Peyer's patch (tissue), 4 donors: ENCODE data around the gene AIG1. TPM values are rescaled to one million over a fixed set of nuclear protein-coding genes. Genes with fewer than 3 reads are reported as not detected.
"Not testable (repeated sequence)": the region's sequence is repeated elsewhere in the genome, so short reads cannot be mapped to it uniquely, and the experiment has no call there.

ENCODE experiments used
- DNase-seq, 3 donors: peaks; one replicate each; pipeline ENCODE4 v3.0.0-alpha.2; 2017 to 2019
- H3K27ac ChIP-seq, 4 donors: fragments of 200-600 bp; sonication (generic); one replicate each; pipeline ENCODE4 v1.5.1; 2016 to 2019
- H3K27me3 ChIP-seq, 2 donors: fragments of 200-600 bp; sonication (generic); one replicate each; pipeline ENCODE4 v1.5.1; 2019
- H3K36me3 ChIP-seq, 3 donors: fragments of 200-600 bp; sonication (generic); one replicate each; pipeline ENCODE4 v1.5.1; 2016 to 2019
- H3K4me1 ChIP-seq, 4 donors: fragments of 200-600 bp; sonication (generic); one replicate each; pipeline ENCODE4 v1.5.1; 2016 to 2019
- H3K4me3 ChIP-seq, 4 donors: fragments of 200-600 bp; sonication (generic); 1 replicate in 3 of 4; 2 replicates in 1 of 4; pipeline ENCODE4 v1.5.1; 2016 to 2019; ENCODE audit warnings: mild to moderate bottlenecking in 1 of 4
- H3K9me3 ChIP-seq, 4 donors: fragments of 200-600 bp; sonication (generic); one replicate each; pipeline ENCODE4 v1.5.1; 2016 to 2019; ENCODE audit warnings: mild to moderate bottlenecking in 1 of 4
- POLR2A ChIP-seq, 2 donors: fragments of 450-650 bp; IDR thresholded peaks; one replicate each; pipeline ENCODE4 v1.5.1; 2017; ENCODE audit warnings: antibody characterized with exemption in 2 of 2, mild to moderate bottlenecking in 2 of 2, moderate library complexity in 2 of 2
- total RNA-seq, 4 donors: library from RNA; depleted of rRNA; stranded (reverse); fragments of >200 nt; gene quantifications; one replicate each; pipeline ENCODE4 v1.1.0, GENCODE V29; 2016
- TF ChIP-seq, protein P1 (sequence below), 6 experiments: fragments of 450-650 bp in 4 of 6; fragments of 200-600 bp in 2 of 6; sonication (generic) in 1 of 6; IDR thresholded peaks; one replicate each; pipeline ENCODE4 v1.5.1; 2017 to 2019; ENCODE audit warnings: antibody characterized with exemption in 6 of 6, mild to moderate bottlenecking in 3 of 6, moderate library complexity in 1 of 6

AIG1 gene
- total RNA-seq, 4 donors from 2014 or later: 9.1 to 133 (median 84.9) TPM

DNA sequence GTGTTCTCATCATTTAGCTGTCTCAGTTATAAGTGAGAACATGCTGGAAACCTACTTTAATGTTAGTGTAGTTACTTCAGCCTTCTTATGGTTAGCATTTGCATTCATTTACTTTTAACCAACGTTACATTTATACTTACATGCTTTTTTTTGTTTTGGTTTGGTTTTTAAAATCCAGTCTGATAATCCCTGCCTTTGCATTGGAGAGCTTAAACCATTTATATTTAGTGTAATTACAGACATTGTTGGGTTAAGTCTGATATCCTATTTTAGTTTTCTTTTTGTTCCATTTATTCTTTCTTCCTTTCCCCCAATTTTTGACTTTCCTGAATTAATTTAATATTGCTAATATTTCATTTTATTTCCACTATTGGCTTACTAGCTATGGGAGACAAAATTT, 70.2 kb downstream of the AIG1 start:
- Histone ChIP-seq H3K27me3 (no peaks in the 10 kb centered on the region), H3K4me3 (no peak overlapping the region), H3K36me3 (peaks cover 0 to 4% (median 0%) of the 10 kb centered on the region in 3 donors), H3K4me1 (no peaks in the 10 kb centered on the region), H3K27ac (no peak overlapping the region), H3K9me3 (peaks cover 0 to 8% (median 0%) of the 10 kb centered on the region in 4 donors)
- no peak for DNase-seq
- TF ChIP-seq POLR2A (IDR thresholded peaks at IDR 0.05): no peak
- TF ChIP-seq, protein P1, sequence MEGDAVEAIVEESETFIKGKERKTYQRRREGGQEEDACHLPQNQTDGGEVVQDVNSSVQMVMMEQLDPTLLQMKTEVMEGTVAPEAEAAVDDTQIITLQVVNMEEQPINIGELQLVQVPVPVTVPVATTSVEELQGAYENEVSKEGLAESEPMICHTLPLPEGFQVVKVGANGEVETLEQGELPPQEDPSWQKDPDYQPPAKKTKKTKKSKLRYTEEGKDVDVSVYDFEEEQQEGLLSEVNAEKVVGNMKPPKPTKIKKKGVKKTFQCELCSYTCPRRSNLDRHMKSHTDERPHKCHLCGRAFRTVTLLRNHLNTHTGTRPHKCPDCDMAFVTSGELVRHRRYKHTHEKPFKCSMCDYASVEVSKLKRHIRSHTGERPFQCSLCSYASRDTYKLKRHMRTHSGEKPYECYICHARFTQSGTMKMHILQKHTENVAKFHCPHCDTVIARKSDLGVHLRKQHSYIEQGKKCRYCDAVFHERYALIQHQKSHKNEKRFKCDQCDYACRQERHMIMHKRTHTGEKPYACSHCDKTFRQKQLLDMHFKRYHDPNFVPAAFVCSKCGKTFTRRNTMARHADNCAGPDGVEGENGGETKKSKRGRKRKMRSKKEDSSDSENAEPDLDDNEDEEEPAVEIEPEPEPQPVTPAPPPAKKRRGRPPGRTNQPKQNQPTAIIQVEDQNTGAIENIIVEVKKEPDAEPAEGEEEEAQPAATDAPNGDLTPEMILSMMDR (IDR thresholded peaks at IDR 0.05): no peak

DNA sequence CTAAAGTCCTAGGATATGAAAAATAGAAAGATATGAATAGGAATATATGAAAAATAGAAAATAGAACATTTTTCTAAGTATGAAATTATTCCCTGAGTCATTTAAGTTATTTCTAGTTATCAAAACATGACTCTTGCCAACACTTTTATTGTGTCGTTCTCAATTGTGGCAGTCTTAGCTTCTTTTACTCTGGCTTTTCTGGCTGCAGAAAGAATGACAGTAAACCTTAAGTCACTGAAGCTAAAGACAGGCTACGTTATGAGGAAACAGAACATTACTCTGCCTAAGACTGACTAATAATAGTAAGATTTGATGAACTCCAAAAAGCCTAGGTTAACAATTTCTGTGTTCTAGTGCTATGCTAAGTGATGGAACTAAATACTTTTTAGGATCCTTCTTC, 74.6 kb downstream of the AIG1 start:
- peaks cover 0 to 6% (median 0%) of the 10 kb centered on the region in 4 donors for H3K9me3 ChIP-seq
- TF ChIP-seq, protein P1 (IDR thresholded peaks at IDR 0.05): no peak
- no peak for TF ChIP-seq POLR2A (IDR thresholded peaks at IDR 0.05)
- no peak for DNase-seq
- H3K36me3 ChIP-seq: peaks cover 0 to 3% (median 0%) of the 10 kb centered on the region in 3 donors
- no peak overlapping the region for H3K27ac ChIP-seq
- no peak overlapping the region for H3K4me3 ChIP-seq
- H3K27me3 ChIP-seq: no peaks in the 10 kb centered on the region
- H3K4me1 ChIP-seq: no peaks in the 10 kb centered on the region

DNA sequence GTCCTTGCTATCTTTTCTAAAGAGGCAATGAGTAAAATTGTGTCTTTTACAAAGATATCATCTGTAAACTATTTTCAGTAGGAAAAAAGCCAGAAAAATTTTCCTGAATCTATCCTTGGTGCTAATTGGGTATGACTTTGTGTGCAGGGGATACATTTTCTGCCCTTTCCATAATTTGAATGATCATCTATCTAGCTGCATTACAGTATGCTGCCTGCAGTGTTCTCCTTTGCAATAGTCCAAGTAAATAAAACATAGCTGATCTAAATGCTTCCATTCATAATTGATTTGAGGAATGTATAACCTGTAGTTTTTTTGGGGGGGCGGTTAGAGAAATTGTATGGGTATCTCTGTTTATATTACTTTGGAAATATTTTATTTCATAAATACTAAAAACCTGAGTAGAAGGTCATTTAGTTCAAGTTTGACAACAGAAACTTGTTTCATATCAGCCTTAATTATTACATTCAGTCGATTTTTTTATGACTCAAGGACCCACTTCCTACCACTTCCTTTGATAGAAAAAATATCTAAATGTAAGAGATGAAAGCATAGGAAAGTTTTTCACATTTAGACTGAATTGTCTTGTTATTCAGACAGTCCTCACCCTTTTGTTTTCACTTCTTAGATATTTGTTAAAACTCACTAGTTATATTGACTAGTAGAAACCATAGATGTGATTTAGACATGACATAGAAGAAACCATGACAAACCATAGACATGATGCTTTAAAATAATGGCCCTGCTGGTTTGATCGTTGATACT, 75.3 kb downstream of the AIG1 start:
- no peak for DNase-seq
- no peak overlapping the region for H3K4me3 ChIP-seq
- H3K27me3 ChIP-seq: no peaks in the 10 kb centered on the region
- H3K4me1 ChIP-seq: no peaks in the 10 kb centered on the region
- H3K36me3 ChIP-seq: no peaks in the 10 kb centered on the region
- TF ChIP-seq, protein P1 (IDR thresholded peaks at IDR 0.05): no peak
- no peak for TF ChIP-seq POLR2A (IDR thresholded peaks at IDR 0.05)
- H3K9me3 ChIP-seq: no peaks in the 10 kb centered on the region
- H3K27ac ChIP-seq: no peak overlapping the region

DNA sequence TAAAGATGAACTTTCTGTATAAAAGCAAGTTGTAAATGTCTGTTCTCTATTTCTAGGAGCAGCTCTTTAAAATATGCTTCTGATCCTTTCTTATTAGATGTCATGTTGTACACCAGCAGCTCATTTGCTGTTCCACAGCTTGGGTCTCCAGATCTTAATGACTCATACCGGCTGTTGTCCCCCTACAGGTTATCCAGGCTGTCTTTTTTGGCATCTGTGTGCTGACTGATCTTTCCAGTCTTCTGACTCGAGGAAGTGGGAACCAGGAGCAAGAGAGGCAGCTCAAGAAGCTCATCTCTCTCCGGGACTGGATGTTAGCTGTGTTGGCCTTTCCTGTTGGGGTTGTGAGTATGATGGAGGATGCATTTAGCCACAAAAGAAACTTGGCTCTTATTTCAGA, 76.0 kb downstream of the AIG1 start:
- H3K36me3 ChIP-seq: no peaks in the 10 kb centered on the region
- no peaks in the 10 kb centered on the region for H3K4me1 ChIP-seq
- no peak overlapping the region for H3K27ac ChIP-seq
- no peaks in the 10 kb centered on the region for H3K9me3 ChIP-seq
- H3K27me3 ChIP-seq: no peaks in the 10 kb centered on the region
- no peak for DNase-seq
- H3K4me3 ChIP-seq: no peak overlapping the region
- TF ChIP-seq POLR2A (IDR thresholded peaks at IDR 0.05): no peak
- TF ChIP-seq, protein P1 (IDR thresholded peaks at IDR 0.05): no peak

DNA sequence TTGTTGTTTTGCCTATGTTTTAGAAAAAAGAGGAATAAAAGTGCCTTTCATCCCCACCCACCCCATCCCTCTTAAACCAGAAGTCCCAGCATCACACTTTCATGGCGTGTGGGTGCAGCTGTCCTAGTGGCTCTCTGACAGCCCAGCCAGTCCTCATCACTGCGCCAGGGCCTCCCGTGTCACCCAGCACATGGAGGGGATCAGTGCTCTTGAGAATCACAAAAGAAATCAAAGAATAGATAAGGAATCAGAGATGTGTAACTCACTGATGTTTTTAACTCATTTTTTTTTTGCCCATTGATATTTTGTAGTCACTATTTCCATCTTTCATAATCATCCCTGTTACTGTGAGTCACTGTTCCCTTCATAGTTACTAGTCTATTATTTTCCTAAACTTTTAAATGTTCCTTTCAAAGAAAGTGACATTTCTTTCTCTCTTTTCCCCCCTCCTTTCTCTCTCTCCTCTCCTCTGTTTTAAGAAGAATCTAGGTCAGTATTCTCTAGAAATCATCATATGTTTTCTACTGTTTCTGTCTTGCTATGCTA, 78.6 kb downstream of the AIG1 start:
- Histone ChIP-seq H3K4me1 (no peaks in the 10 kb centered on the region), H3K4me3 (no peak overlapping the region), H3K27me3 (no peaks in the 10 kb centered on the region), H3K9me3 (no peaks in the 10 kb centered on the region), H3K36me3 (no peaks in the 10 kb centered on the region), H3K27ac (no peak overlapping the region)
- no peak for TF ChIP-seq POLR2A (IDR thresholded peaks at IDR 0.05)
- TF ChIP-seq, protein P1 (IDR thresholded peaks at IDR 0.05): no peak
- no peak for DNase-seq

DNA sequence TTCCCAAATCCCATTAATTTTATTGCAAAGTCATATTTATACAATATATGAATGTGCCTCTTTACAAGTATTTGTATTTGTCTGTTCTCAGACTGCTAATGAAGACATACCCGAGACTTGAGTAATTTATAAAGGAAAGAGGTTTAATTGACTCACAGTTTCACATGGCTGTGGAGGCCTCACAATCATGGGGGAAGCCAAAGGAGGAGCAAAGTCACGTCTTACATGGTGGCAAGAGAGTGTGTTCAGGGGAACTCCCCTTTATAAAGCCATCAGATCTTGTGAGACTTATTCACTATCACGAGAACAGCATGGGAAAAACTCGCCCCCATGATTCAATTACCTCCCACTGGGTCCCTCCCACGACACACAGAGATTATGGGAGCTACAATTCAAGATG, 79.2 kb downstream of the AIG1 start:
- not testable (repeated sequence) for H3K9me3 ChIP-seq, H3K4me3 ChIP-seq, H3K4me1 ChIP-seq, H3K36me3 ChIP-seq, DNase-seq, H3K27ac ChIP-seq, H3K27me3 ChIP-seq
